ENCODE results near the gene SIN3A. TPM values are rescaled to one million over a fixed set of nuclear protein-coding genes. Genes with fewer than 3 reads are reported as not detected.

The SIN3A gene
- total and polyA plus RNA-seq, 2 of the 8 experiments (the other 6 are each of a cell fraction or from before 2014, with no cell fraction given): 69.5 to 109 TPM

DNA sequence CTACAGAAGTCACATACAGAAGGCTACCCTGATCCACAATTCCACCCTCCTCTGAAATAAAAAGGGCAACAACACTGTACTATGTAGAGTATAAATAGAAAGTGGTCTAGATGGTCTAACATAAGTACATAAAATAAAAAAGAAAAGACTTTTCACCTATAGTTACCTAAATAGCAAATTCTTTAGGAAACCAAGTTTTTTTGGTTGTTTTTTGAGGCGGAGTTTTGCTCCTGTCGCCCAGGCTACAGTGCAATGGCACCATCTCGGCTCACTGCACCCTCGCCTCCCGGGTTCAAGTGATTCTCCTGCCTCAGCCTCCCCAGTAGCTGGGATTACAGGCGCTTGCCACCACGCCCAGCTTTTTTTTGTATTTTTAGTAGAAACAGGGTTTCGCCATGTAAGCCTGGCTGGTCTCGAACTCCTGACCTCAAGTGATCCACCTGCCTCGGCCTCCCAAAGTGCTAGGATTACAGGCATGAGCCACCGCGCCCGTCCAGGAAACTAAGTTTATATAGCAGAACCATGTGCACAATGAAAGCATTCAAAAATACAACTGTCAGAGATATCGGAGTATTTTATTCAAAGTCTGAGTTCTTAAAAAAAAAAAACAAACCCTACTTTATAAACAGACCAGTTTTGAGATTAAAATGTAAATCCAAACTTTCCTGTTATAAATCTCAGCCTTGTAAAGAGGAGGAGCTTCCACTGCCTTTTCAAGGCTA, 1.7 kb downstream of the SIN3A start:
- Histone ChIP-seq H3K9ac (replicated peaks in 1 of 4; ENCODE audit: extremely low read depth in 1 of 4, low read depth in 3 of 4, low read length in 3 of 4) (peak overlapping the region in 2 of 4 experiments; percentile 70 to 83; a peak in 3 of 7 replicates), H2AK5ac (ENCODE audit: low read depth, low read length) (no peak overlapping the region), H3K14ac (ENCODE audit: insufficient read length) (no peak overlapping the region), H2BK5ac (ENCODE audit: low read depth, low read length) (no peak overlapping the region; the same call in 1 of the 2 replicates), H3K79me1 (ENCODE audit: low read depth, low read length) (0 out of 2 replicates have a peak, but pooled peaks cover 2% of the 10 kb centered on the region), H3K4me2 (ENCODE audit: insufficient read depth in 1 of 2, low read depth in 2 of 2, low read length in 2 of 2) (peak overlapping the region; percentile 85 to 97), H2AFZ (ENCODE audit: low read length) (no peak overlapping the region), H3K4ac (replicated peaks; ENCODE audit: insufficient read length, low read depth, low read length) (no peak overlapping the region), H4K91ac (replicated peaks; ENCODE audit: insufficient read length, low read length) (no peak overlapping the region), H4K20me1 (replicated peaks in 1 of 2; ENCODE audit: control insufficient read depth in 1 of 2, insufficient read depth in 2 of 2, low read length in 2 of 2) (peaks cover 19 to 21% of the 10 kb centered on the region in 2 experiments), H3K27ac (ENCODE audit: low read depth, low read length) (no peak overlapping the region), H3K9me3 (ENCODE audit: insufficient read depth in 2 of 2, low read depth in 1 of 2, low read length in 1 of 2) (no peaks in the 10 kb centered on the region), H3K27me3 (replicated peaks in 1 of 4; ENCODE audit: control insufficient read depth in 3 of 4, extremely low read depth in 1 of 4, insufficient read depth in 3 of 4, low read length in 3 of 4) (no peaks in the 10 kb centered on the region), H3K4me1 (replicated peaks in 1 of 4; ENCODE audit: control insufficient read depth in 3 of 4, insufficient read depth in 4 of 4, low read length in 3 of 4) (peaks cover 0 to 3% (median 1%) of the 10 kb centered on the region in 4 experiments; a peak in 1 of 7 replicates), H2BK12ac (ENCODE audit: low read depth, low read length) (no peak overlapping the region), H2BK20ac (ENCODE audit: low read length) (no peak overlapping the region), H4K8ac (ENCODE audit: extremely low read depth, insufficient read depth, low read length) (no peak overlapping the region), H4K5ac (ENCODE audit: insufficient read length, low read depth, low read length) (no peak overlapping the region), H3K79me2 (ENCODE audit: control insufficient read depth in 1 of 2, insufficient read depth in 2 of 2, low read length in 2 of 2) (peaks cover 39 to 62% of the 10 kb centered on the region in 2 experiments), H3K18ac (ENCODE audit: extremely low read depth, low read length) (no peak overlapping the region), H3K4me3 (ENCODE audit: extremely low read depth in 1 of 4, insufficient read depth in 2 of 4, low read depth in 3 of 4, low read length in 4 of 4) (peak overlapping the region; percentile 83 to 97 (median 90)), H3K23me2 (ENCODE audit: low read depth, low read length) (peaks cover 17% of the 10 kb centered on the region), H3K23ac (ENCODE audit: insufficient read length) (no peak overlapping the region), H2BK15ac (ENCODE audit: low read length) (no peak overlapping the region), H2BK120ac (replicated peaks; ENCODE audit: low read depth, low read length) (no peak overlapping the region), H3K36me3 (ENCODE audit: control insufficient read depth in 2 of 4, insufficient read depth in 4 of 4, low read length in 3 of 4) (no peaks in the 10 kb centered on the region), H3K56ac (replicated peaks; ENCODE audit: insufficient read length, low read depth, low read length) (no peak overlapping the region)
- POLR2A ChIA-PET (ENCODE audit: partially characterized antibody): interaction anchor here (0.7 to 1.2 kb wide), 2 partner anchors 8 to 16 kb away, joined by 3 to 4 read pairs; no protein-coding TSS in a partner anchor
- DNase-seq (ENCODE audit: low read depth in 1 of 2, low spot score in 2 of 2): no peak
- no peak for TF ChIP-seq BCL11A (IDR thresholded peaks at IDR 0.05; ENCODE audit: low read depth in 2 of 2, low read length in 2 of 2)
- TF ChIP-seq SIRT6 (IDR thresholded peaks at IDR 0.05; ENCODE audit: low read length): no peak
- no peak for TF ChIP-seq POU5F1 (IDR thresholded peaks at IDR 0.05; ENCODE audit: low read depth, low read length)
- no peak for TF ChIP-seq JUND (IDR thresholded peaks at IDR 0.05; ENCODE audit: low read length)
- no peak for TF ChIP-seq KDM4A (IDR thresholded peaks at IDR 0.05; ENCODE audit: low read depth, low read length, severe bottlenecking)
- 74% methylated on average over 14 of the region's 14 CpGs; no CpG with 5 or more reads in 1 of the 2 experiments for WGBS, 2 experiments (ENCODE audit: extremely low coverage in 1 of 2, insufficient coverage in 1 of 2, insufficient read length in 1 of 2, insufficient replicate concordance in 2 of 2, low coverage in 1 of 2, low lambda C conversion rate in 2 of 2, missing lambda C conversion rate in 1 of 2)
- CTCF ChIA-PET (ENCODE audit: partially characterized antibody): no interaction called here
- no peak for FAIRE-seq

Data from H1 (cell line).